Naive B cell (primary cell): ENCODE data around the gene ACP4. TPM values are rescaled to one million over a fixed set of nuclear protein-coding genes. Genes with fewer than 3 reads are reported as not detected.
A peak's percentile ranks its signal among the peaks of the same experiment; 100 is the strongest.
"Not testable (repeated sequence)": the region's sequence is repeated elsewhere in the genome, so short reads cannot be mapped to it uniquely, and the experiment has no call there.

Experiments used
- ATAC-seq, 2 donors: fragments of 150-1000 bp; cut with Tn5 transposase; 2 replicates each; pipeline ENCODE4 v1.10.0; 2021; ENCODE audit warnings: low read depth in 2 of 2, mild to moderate bottlenecking in 2 of 2, moderate library complexity in 2 of 2
- DNase-seq: peaks from one replicate; pipeline ENCODE4 v3.0.0; 2022
- H3K27ac Mint-ChIP-seq, 6 donors: one replicate each; pipeline ENCODE4 v1.8.0; 2020 to 2022; ENCODE audit warnings: mild to moderate bottlenecking in 6 of 6, mixed read lengths in 6 of 6, moderate library complexity in 5 of 6, inconsistent platforms in 2 of 6
- H3K27me3 Mint-ChIP-seq, 3 donors: one replicate each; pipeline ENCODE4 v1.8.0; 2021 to 2022; ENCODE audit warnings: mixed read lengths in 3 of 3, mild to moderate bottlenecking in 1 of 3
- H3K36me3 Mint-ChIP-seq, 2 donors: one replicate each; pipeline ENCODE4 v1.8.0; 2020 to 2022; ENCODE audit warnings: mixed read lengths in 2 of 2, inconsistent platforms in 1 of 2, mild to moderate bottlenecking in 1 of 2
- H3K4me1 Mint-ChIP-seq, 3 donors: one replicate each; pipeline ENCODE4 v1.8.0; 2020 to 2022; ENCODE audit warnings: mixed read lengths in 3 of 3, inconsistent platforms in 1 of 3, mild to moderate bottlenecking in 1 of 3, moderate library complexity in 1 of 3
- H3K4me3 Mint-ChIP-seq, 8 donors: one replicate each; pipeline ENCODE4 v1.8.0; 2020 to 2022; ENCODE audit warnings: mild to moderate bottlenecking in 8 of 8, mixed read lengths in 8 of 8, moderate library complexity in 8 of 8, inconsistent platforms in 2 of 8
- H3K9me3 Mint-ChIP-seq, 7 donors: one replicate each; pipeline ENCODE4 v1.8.0; 2020 to 2022; ENCODE audit warnings: mixed read lengths in 7 of 7, mild to moderate bottlenecking in 5 of 7, inconsistent platforms in 2 of 7, moderate library complexity in 1 of 7
- polyA plus RNA-seq, 6 donors: library from polyadenylated mRNA; unstranded; fragments of 300-500 nt; fragmentation: Illumina TruSeq; gene quantifications; one replicate each; pipeline ENCODE4 v1.2.3, GENCODE V29; 2021; ENCODE audit warnings: low read depth in 6 of 6

Gene ACP4
- polyA plus RNA-seq, 6 donors from 2014 or later: not detected

DNA sequence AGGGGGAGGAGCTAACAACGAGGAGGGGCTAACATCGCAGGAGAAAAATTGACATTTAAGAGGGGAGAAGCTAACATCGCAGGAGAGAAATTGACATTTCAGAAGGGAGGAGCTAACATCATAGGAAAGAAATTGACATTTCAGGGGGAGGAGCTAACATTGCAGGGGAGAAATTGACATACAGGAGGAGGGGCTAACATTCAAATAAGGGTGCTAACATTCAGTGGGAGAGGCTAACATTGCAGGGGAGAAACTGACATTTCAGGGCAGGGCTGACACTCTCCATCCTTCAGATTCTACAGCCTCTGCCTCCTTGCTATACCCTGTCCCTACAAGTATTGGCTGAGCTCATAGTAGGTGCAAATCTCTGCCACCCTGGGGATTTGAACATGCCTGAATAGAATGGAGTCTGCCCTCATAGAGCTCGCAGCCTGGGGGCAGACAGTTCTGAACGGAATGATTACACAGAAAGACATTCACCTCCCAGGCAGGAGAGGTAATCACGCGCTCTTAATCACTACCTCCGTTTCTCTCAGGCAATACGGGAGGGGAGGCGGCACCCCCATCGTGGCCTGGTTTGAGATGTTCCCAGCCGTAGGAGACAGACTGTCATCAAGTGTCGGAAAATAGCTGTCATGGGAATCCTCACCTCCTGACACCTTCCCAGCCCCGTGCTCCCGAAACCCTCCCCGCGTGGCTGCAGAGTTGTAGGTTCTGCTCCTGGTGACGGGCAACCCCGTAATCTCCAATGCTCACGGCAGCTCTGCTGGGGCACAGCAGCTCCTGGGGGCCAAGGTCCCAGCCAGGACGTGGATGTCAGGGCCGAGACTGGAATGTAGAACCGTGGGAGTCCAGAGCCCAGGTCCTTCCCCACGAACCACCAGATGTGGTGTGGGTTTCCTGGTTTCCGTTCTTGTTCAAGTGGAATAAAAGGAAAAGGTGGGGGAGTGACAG, 10.4 kb upstream of the ACP4 start:
- H3K9me3 Mint-ChIP-seq: peaks cover 0 to 6% (median 3%) of the 10 kb centered on the region in 7 donors
- ATAC-seq (no peak), DNase-seq (no peak)
- no peak overlapping the region for H3K4me3 Mint-ChIP-seq
- H3K36me3 Mint-ChIP-seq: peaks cover 0 to 6% of the 10 kb centered on the region in 2 donors
- peaks cover 0 to 18% (median 10%) of the 10 kb centered on the region in 3 donors for H3K4me1 Mint-ChIP-seq
- peak overlapping the region in 1 of 6 donors; percentile 56 for H3K27ac Mint-ChIP-seq
- H3K27me3 Mint-ChIP-seq: peaks cover 53 to 81% (median 66%) of the 10 kb centered on the region in 3 donors

DNA sequence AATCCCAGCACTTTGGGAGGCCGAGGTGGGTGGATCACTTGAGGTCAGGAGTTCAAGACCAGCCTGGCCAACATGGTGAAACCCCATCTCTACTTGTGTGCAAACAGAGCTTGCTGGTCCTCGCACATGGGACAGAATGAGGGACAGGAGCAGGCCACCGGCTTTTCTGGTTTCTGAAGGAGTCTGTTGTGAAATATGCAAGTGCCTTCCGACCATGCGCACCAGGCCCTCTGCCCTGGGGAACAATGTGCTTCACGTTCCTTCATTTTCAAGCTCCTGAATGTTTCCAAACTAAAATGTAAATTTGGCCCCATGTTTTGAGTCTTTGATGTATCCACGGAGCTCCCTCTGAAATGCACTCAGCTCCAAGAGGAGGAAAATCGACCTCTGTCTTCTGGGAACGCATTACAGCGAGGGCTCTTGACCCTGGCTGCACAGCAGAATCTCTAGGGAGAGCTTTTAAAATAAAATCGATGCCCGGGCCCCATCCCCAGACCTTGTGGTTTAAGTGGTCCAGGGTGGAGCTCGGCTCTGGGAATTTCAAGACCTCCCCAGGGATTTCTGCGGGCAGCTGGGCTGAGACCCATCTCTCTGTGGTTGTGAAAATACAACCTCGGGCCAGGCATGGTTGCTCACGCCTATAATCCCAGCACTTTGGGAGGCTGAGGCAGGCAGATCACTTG, 9.3 kb upstream of the ACP4 start:
- peaks cover 0 to 6% (median 3%) of the 10 kb centered on the region in 7 donors for H3K9me3 Mint-ChIP-seq
- DNase-seq: no peak
- peaks cover 47 to 71% (median 63%) of the 10 kb centered on the region in 3 donors for H3K27me3 Mint-ChIP-seq
- H3K4me3 Mint-ChIP-seq: peak overlapping the region in 1 of 8 donors; percentile 41
- H3K36me3 Mint-ChIP-seq: peaks cover 0 to 6% of the 10 kb centered on the region in 2 donors
- peaks cover 0 to 18% (median 10%) of the 10 kb centered on the region in 3 donors for H3K4me1 Mint-ChIP-seq
- no peak overlapping the region for H3K27ac Mint-ChIP-seq
- no peak for ATAC-seq

DNA sequence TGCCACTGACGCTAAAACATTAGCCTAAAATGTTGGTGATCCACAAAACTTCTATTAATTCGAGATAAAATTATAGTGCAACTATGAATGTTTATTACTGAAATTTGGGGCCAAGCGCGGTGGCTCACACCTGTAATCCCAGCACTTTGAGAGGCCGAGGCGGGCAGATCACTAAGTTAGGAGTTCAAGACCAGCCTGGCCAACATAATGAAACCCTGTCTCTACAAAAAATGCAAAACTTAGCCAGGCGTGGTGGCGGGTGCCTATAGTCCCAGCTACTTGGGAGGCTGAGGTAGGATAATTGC, 6.4 kb upstream of the ACP4 start:
- Mint-ChIP-seq H3K27ac (peak overlapping the region in 3 of 6 donors; percentile 26 to 44 (median 38)), H3K4me1 (peaks cover 0 to 14% (median 4%) of the 10 kb centered on the region in 3 donors), H3K27me3 (peaks cover 28 to 46% (median 45%) of the 10 kb centered on the region in 3 donors)
- not testable (repeated sequence) for DNase-seq, H3K9me3 Mint-ChIP-seq, ATAC-seq, H3K36me3 Mint-ChIP-seq, H3K4me3 Mint-ChIP-seq

DNA sequence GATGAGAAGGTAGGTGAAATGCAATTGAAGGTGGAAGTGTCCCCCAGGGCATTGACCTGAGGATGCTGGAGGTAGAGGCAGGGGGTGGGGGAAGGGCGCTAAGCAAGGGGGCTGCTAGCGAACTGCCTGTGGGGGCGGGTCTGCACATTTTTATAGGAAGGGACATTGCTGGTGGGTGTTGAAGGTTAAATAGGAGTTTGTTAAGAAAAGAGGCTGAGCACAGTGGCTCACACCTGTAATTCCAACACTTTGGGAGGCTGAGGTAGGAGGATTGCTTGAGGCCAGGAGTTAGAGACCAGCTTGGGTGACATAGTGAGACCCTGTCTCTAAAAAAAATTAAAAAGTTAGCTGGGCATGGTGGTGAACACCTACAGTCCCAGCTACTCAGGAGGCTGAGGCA, 5.5 kb upstream of the ACP4 start:
- Mint-ChIP-seq H3K4me1 (peaks cover 0 to 14% (median 4%) of the 10 kb centered on the region in 3 donors), H3K36me3 (no peaks in the 10 kb centered on the region), H3K9me3 (no peaks in the 10 kb centered on the region), H3K27me3 (peaks cover 19 to 37% (median 36%) of the 10 kb centered on the region in 3 donors), H3K27ac (no peak overlapping the region), H3K4me3 (peak overlapping the region in 1 of 8 donors; percentile 35)
- ATAC-seq: no peak
- no peak for DNase-seq

DNA sequence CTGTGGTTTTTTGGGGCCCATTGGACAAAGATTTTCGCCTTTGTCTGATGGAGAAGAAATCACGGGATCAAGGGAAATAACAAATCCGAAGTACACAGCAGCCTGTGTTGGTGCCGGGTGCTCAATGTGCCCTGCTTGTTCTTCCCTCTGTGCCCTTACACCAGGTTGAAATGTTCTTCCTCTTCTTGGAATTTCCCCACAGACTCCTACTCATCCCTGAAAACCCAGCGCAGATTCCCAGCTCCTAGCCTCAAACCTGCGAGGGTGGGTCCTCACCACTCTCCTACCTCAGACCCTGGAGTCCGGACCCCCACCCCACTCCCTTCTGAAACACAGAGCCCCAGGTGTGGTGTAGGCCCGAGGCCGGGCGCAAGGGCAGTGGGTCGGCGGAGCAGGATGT, 4.9 kb upstream of the ACP4 start:
- no peak overlapping the region for H3K27ac Mint-ChIP-seq
- no peak overlapping the region for H3K4me3 Mint-ChIP-seq
- no peaks in the 10 kb centered on the region for H3K9me3 Mint-ChIP-seq
- H3K27me3 Mint-ChIP-seq: peaks cover 13 to 31% (median 29%) of the 10 kb centered on the region in 3 donors
- no peaks in the 10 kb centered on the region for H3K36me3 Mint-ChIP-seq
- H3K4me1 Mint-ChIP-seq: peaks cover 0 to 14% (median 4%) of the 10 kb centered on the region in 3 donors
- no peak for DNase-seq
- no peak for ATAC-seq

DNA sequence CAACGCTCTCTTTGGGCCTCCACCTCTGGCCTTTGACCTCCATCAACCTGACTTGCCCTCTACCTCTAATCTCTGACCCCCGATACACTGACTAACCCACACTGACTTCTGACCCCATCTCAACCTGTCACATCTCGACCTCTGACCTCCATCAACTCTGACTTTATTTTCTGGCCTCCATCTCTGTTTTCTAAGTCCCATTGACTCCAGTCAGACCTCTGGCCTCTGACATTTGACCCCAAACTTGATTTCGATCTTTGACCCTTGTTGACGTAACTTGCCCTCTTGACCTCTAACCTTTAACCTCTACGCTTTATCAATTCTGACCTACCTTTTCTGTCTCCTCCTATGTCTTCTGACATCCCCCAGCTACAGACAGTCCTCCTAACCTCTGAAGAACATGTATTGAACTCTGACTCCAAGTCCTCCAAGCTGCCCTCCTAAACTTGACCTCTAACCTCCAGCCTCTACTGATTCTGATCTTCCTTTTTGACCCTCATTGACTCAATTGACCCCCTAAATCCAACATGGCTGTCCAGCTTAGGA, 780 bp downstream of the ACP4 start:
- no peak for ATAC-seq

DNA sequence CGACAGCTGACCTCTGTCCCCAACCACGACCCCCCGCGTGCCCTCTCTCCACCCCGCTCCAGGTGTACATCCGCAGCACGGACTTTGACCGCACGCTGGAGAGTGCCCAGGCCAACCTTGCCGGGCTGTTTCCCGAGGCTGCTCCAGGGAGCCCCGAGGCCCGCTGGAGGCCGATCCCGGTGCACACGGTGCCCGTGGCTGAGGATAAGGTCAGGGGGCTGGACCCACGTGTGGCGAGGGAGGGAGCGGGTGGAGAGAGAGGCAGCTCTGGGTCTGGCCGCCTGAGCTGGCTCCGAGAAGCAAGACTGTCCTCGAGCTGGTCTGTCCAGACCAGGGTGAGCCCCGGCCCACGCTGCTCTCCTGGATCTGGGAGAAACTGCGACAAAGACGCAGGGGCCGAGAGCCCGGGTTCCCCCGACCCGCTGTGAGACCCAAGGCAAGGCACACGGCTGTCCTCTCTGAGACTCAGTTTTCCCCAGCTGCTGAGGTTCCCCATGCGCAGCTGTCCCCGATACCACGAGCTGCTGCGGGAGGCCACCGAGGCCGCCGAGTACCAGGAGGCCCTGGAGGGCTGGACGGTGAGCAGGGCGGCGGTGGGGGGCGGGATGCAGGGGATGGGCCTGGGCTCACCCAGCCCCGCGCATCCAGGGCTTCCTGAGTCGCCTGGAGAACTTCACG, 1.5 kb downstream of the ACP4 start:
- H3K4me3 Mint-ChIP-seq: no peak overlapping the region
- H3K27ac Mint-ChIP-seq: peak overlapping the region in 1 of 6 donors; percentile 14

More for the DNA sequence above, 780 bp downstream of the ACP4 start:
- Mint-ChIP-seq H3K4me3 (peak overlapping the region in 1 of 8 donors; percentile 61), H3K4me1 (peaks cover 5 to 7% (median 6%) of the 10 kb centered on the region in 3 donors), H3K36me3 (no peaks in the 10 kb centered on the region), H3K27me3 (peaks cover 0 to 8% (median 0%) of the 10 kb centered on the region in 3 donors), H3K27ac (peak overlapping the region in 3 of 6 donors; percentile 14 to 61 (median 28)), H3K9me3 (no peaks in the 10 kb centered on the region)
- DNase-seq: no peak

DNA sequence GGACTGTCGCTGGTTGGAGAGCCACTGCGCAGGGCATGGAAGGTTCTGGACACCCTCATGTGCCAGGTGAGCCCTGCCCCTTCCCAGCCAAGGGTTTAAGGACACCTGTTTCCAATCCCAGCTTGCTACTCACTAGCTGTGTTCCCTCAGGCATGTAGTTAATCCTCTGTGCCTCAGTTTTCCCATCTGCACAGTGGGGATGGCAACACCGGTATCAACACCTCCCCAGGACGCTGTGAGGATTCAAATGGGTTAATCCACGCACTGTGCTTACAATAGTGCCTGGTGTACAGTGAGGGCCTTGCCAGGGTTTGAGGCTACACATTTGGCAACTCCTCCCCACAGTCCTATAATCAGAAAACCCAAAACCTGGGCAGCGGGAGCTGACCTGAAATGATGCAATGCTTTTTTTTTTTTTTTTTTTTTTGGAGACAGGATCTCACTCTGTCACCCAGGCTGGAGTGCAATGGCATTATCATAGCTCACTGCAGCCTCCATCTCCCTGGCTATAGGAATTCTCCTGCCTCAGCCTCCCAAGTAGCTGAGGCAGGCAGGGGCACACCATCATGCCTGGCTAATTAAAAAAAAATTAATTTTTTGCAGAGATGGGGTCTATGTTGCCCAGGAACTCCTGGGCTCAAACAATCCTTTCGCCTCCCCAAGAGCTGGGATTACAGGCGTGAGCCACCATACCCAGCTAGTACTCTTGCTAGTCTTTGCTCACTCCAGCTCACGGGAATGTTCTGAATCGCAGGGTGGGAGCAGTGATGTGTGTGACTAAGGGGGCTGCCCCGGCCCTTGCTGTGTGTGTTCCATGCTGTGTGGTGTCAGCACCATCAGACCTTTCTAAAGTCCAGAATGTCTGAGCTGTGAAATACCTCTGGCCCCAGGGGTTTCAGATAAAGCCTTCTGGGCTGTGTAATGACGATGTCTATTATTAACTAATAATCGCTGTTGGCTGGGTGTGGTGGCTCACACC, 2.3 kb downstream of the ACP4 start:
- ATAC-seq (no peak), DNase-seq (no peak)
- no peaks in the 10 kb centered on the region for H3K36me3 Mint-ChIP-seq
- H3K4me3 Mint-ChIP-seq: no peak overlapping the region
- H3K9me3 Mint-ChIP-seq: no peaks in the 10 kb centered on the region
- no peak overlapping the region for H3K27ac Mint-ChIP-seq
- peaks cover 5 to 7% (median 6%) of the 10 kb centered on the region in 3 donors for H3K4me1 Mint-ChIP-seq
- peaks cover 0 to 5% (median 0%) of the 10 kb centered on the region in 3 donors for H3K27me3 Mint-ChIP-seq

More for the DNA sequence above, 1.5 kb downstream of the ACP4 start:
- DNase-seq: no peak
- Mint-ChIP-seq H3K27me3 (peaks cover 0 to 5% (median 0%) of the 10 kb centered on the region in 3 donors), H3K9me3 (no peaks in the 10 kb centered on the region), H3K36me3 (no peaks in the 10 kb centered on the region), H3K4me1 (peaks cover 5 to 7% (median 6%) of the 10 kb centered on the region in 3 donors)
- no peak for ATAC-seq

DNA sequence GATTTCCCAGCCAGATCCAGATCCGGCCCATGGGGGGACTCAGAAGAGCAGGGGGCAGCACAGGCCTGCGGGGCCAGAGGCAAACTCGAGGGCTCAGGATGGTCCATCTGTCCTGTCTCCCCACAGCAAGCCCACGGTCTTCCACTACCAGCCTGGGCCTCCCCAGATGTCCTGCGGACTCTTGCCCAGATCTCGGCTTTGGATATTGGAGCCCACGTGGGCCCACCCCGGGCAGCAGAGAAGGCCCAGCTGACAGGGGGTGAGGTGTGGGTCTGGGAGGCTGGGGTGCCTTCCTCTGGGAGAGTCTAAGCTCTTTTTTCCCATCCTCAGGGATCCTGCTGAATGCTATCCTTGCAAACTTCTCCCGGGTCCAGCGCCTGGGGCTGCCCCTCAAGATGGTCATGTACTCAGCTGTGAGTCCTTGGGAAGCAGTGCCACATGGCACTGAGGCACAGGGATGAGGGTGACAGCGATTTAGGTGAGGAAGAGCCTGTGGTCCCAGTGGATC, 3.4 kb downstream of the ACP4 start:
- DNase-seq (no peak), ATAC-seq (no peak)
- peaks cover 5 to 10% (median 6%) of the 10 kb centered on the region in 3 donors for H3K4me1 Mint-ChIP-seq
- H3K36me3 Mint-ChIP-seq: no peaks in the 10 kb centered on the region
- peaks cover 0 to 5% (median 0%) of the 10 kb centered on the region in 3 donors for H3K27me3 Mint-ChIP-seq
- no peak overlapping the region for H3K4me3 Mint-ChIP-seq
- no peaks in the 10 kb centered on the region for H3K9me3 Mint-ChIP-seq
- no peak overlapping the region for H3K27ac Mint-ChIP-seq

DNA sequence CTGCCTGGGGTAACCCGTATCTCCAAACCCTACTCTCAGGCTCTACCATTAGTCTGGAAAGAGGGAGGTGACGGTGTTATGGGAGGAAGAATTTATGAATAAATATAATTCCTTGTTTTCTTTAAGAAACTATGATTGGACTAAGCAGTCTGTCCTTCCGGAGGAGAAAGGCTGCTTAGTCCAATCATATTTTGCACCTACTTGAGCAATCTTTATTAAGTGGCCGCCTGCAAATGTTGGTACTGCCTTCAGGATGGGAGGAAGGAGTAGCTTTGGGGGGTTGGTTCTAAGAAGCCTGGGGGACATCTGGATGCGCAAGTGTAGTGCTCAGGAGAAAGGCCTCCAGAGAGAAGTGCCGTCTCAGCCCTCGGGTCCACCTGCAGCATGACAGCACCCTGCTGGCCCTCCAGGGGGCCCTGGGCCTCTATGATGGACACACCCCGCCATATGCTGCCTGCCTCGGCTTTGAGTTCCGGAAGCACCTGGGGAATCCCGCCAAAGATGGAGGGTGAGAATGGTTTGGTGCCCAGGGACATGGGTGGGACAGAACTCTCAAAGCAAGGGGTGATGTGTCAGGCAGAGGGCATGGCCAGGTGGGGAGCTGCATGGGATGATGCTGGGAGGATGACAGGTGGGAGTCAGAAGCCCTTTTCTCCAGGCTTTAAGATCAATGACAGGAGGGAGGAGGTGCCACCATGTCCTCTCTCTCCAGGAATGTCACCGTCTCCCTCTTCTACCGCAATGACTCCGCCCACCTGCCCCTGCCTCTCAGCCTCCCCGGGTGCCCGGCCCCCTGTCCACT, 4.1 kb downstream of the ACP4 start:
- peaks cover 0 to 5% (median 0%) of the 10 kb centered on the region in 3 donors for H3K27me3 Mint-ChIP-seq
- H3K4me3 Mint-ChIP-seq: no peak overlapping the region
- H3K9me3 Mint-ChIP-seq: no peaks in the 10 kb centered on the region
- DNase-seq: no peak
- ATAC-seq: peak; percentile 25 to 53
- peaks cover 5 to 10% (median 6%) of the 10 kb centered on the region in 3 donors for H3K4me1 Mint-ChIP-seq
- peak overlapping the region in 1 of 6 donors; percentile 56 for H3K27ac Mint-ChIP-seq
- no peaks in the 10 kb centered on the region for H3K36me3 Mint-ChIP-seq
